HepG2 (cell line): ENCODE measurements around the gene ZDHHC16. TPM values are rescaled to one million over a fixed set of nuclear protein-coding genes. Genes with fewer than 3 reads are reported as not detected.

ENCODE experiments used
- ATF3 ChIP-seq: sonication (generic); formaldehyde crosslinking; IDR thresholded peaks from 2 replicates; pipeline ENCODE4 v1.4.0; 2020; ENCODE audit warnings: missing genetic modification reagents
- CSRNP2 ChIP-seq: sonication (generic); formaldehyde crosslinking; conservative IDR thresholded peaks from 2 replicates; pipeline ENCODE4 v1.8.0; 2022; ENCODE audit warnings: low read depth, missing genetic modification reagents
- GATAD2A ChIP-seq: IDR thresholded peaks from 2 replicates; pipeline ENCODE4 v1.6.1; 2016
- HNRNPLL ChIP-seq: fragments of 200-400 bp; formaldehyde crosslinking; IDR thresholded peaks from 2 replicates; pipeline ENCODE4 v1.6.1; 2017; ENCODE audit warnings: mild to moderate bottlenecking, low read depth, low read length; ENCODE audit not compliant: poor library complexity, severe bottlenecking
- LCORL ChIP-seq, 2 experiments: fragments of 450-650 bp in 1 of 2; sonication (generic) in 1 of 2; formaldehyde crosslinking in 1 of 2; IDR thresholded peaks; 2 replicates each; pipeline versions ENCODE4 v1.5.0 to v1.6.1; 2017 to 2020; ENCODE audit warnings: antibody characterized with exemption in 1 of 2, missing genetic modification reagents in 1 of 2
- MYC ChIP-seq: sonication (generic); formaldehyde crosslinking; IDR thresholded peaks from 2 replicates; pipeline ENCODE4 v1.9.0; 2021; ENCODE audit warnings: missing genetic modification reagents, borderline replicate concordance
- NR2C2 ChIP-seq: sonication (generic); formaldehyde crosslinking; IDR thresholded peaks from 2 replicates; pipeline ENCODE4 v1.4.0; 2020; ENCODE audit warnings: missing genetic modification reagents, mild to moderate bottlenecking, moderate library complexity, borderline replicate concordance
- NR2F6 ChIP-seq, 2 experiments: IDR thresholded peaks; 2 replicates each; pipeline ENCODE4 v1.6.1; 2016; ENCODE audit warnings: antibody characterized with exemption in 1 of 2, mild to moderate bottlenecking in 1 of 2
- PPARG ChIP-seq: conservative IDR thresholded peaks from 2 replicates; pipeline ENCODE4 v1.6.1; 2016; ENCODE audit warnings: missing biosample characterization, missing genetic modification reagents
- SMC3 ChIP-seq: IDR thresholded peaks from 2 replicates; pipeline ENCODE4 v1.6.1; 2011; ENCODE audit warnings: low read length, improper control_type of control experiment
- ZBTB7B ChIP-seq: sonication (generic); formaldehyde crosslinking; IDR thresholded peaks from 2 replicates; pipeline ENCODE4 v1.4.0; 2020; ENCODE audit warnings: missing genetic modification reagents
- ZKSCAN8 ChIP-seq: IDR thresholded peaks from 2 replicates; pipeline ENCODE4 v1.6.1; 2016; ENCODE audit warnings: borderline replicate concordance, missing genetic modification reagents, missing compliant biosample characterization
- ZNF263 ChIP-seq: sonication (generic); formaldehyde crosslinking; IDR thresholded peaks from 2 replicates; pipeline ENCODE4 v1.4.0; 2020; ENCODE audit warnings: missing genetic modification reagents
- ZNF275 ChIP-seq: sonication (generic); formaldehyde crosslinking; IDR thresholded peaks from 2 replicates; pipeline ENCODE4 v1.8.0; 2022; ENCODE audit warnings: missing genetic modification reagents, mild to moderate bottlenecking, inconsistent platforms, borderline replicate concordance
- ZSCAN9 ChIP-seq: IDR thresholded peaks from 2 replicates; pipeline ENCODE4 v1.6.1; 2016; ENCODE audit warnings: borderline replicate concordance
- ZZZ3 ChIP-seq: sonication (generic); formaldehyde crosslinking; IDR thresholded peaks from 2 replicates; pipeline ENCODE4 v1.4.0; 2020; ENCODE audit warnings: missing genetic modification reagents, mild to moderate bottlenecking, borderline replicate concordance
- polyA plus RNA-seq, 8 experiments: library from polyadenylated mRNA; depleted of rRNA in 3 of 8; stranded (reverse) in 7 of 8; unstranded in 1 of 8; fragments of >200 nt; fragmentation: Illumina TruSeq in 4 of 8; extraction: Trizol in 4 of 8; gene quantifications; 2 replicates each; pipeline versions ENCODE4 v1.2.1 to v1.2.3, GENCODE V29; 2011 to 2016; ENCODE audit warnings: low read depth in 4 of 8, missing spikeins in 1 of 8, mixed read lengths in 1 of 8; ENCODE audit not compliant: insufficient read depth in 1 of 8
- total RNA-seq, 5 experiments: library from RNA; depleted of rRNA; stranded (reverse); fragments of >200 nt; fragmentation: Illumina TruSeq; extraction: Trizol; gene quantifications; 2 replicates each; pipeline ENCODE4 v1.2.3, GENCODE V29; 2016; ENCODE audit warnings: low read depth in 1 of 5
- TF ChIP-seq, protein P1 (sequence below): sonication (generic); IDR thresholded peaks from 2 replicates; pipeline ENCODE4 v1.6.1; 2016; ENCODE audit warnings: low read depth, borderline replicate concordance
- TF ChIP-seq, protein P2 (sequence below): sonication (generic); formaldehyde crosslinking; IDR thresholded peaks from 2 replicates; pipeline ENCODE4 v1.5.0; 2020; ENCODE audit warnings: missing genetic modification reagents
- TF ChIP-seq, protein P3 (sequence below): sonication (generic); formaldehyde crosslinking; IDR thresholded peaks from 2 replicates; pipeline ENCODE4 v1.4.0; 2020; ENCODE audit warnings: low read depth, missing genetic modification reagents

Gene ZDHHC16
- total and polyA plus RNA-seq, 2 of the 13 experiments (the other 11 are each of a cell fraction or from before 2014, with no cell fraction given): 40.8 to 41.8 TPM

DNA sequence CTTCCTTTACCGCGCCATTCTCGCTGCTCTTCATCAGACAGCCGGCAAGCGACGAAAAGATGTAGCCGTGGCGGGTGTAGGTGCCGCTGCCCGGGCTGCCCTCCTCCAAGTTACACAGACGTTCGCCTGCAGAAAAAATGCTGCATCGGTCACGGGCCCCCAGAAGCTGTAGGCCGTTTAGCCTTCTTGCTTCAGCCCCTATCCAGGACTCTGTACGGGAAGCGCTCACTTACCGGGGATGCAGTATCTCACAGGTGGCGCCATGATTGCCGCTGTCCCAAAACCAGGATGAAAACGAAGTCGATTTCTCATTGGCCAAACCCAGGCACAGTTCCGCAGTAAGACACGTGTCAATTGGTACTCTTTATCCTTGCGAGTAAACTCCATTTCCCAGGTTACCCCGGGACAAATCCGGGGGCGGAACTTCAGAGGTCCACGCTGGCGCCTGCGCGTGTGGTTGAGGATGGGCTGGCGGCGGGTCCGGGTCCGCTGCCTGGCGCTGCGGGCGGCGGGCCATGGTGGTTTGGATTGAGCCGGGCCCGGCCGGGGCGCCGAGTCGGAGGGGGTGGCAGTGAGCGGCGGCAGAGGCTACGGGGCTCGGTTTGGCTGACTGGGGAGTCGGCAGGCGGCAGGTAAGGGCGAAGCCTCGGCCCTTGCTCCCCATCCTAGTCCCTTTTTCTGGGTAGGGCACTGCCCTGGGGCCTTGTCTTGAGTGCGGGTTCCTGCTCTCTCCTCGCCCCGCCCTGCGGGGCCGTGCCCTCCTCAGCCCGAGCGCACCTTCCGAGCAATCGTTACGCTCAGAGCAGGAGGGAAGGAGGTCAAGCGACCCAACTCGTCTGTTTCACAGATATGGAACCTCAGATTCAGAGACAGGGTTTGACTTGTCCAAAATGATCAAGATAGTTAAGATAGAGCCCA lies at the start of gene ZDHHC16, which contains the start of gene EXOSC1 (continued):
- TF ChIP-seq, protein P1, sequence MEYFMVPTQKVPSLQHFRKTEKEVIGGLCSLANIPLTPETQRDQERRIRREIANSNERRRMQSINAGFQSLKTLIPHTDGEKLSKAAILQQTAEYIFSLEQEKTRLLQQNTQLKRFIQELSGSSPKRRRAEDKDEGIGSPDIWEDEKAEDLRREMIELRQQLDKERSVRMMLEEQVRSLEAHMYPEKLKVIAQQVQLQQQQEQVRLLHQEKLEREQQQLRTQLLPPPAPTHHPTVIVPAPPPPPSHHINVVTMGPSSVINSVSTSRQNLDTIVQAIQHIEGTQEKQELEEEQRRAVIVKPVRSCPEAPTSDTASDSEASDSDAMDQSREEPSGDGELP: peak; percentile 45; the same call in 1 of the 2 replicates
- TF ChIP-seq NR2F6 (IDR thresholded peaks at IDR 0.05): no peak
- TF ChIP-seq NR2F6 (CRISPR knock-in tag; IDR thresholded peaks at IDR 0.05): no peak
- TF ChIP-seq NR2C2 (CRISPR knock-in tag): peak; percentile 79
- no peak for TF ChIP-seq SMC3
- no peak for TF ChIP-seq ZZZ3 (CRISPR knock-in tag)
- TF ChIP-seq ZSCAN9 (CRISPR knock-in tag): 0 out of 2 replicates have a peak, but pooled peaks have one; percentile 12
- 0 out of 2 replicates have a peak, but pooled peaks have one; percentile 32 for TF ChIP-seq ZBTB7B
- TF ChIP-seq ZNF275 (CRISPR knock-in tag): 0 out of 2 replicates have a peak, but pooled peaks have one; percentile 47
- no peak for TF ChIP-seq CSRNP2
- TF ChIP-seq GATAD2A (CRISPR knock-in tag): peak; percentile 17; the same call in 1 of the 2 replicates
- TF ChIP-seq PPARG (CRISPR knock-in tag): 0 out of 2 replicates have a peak, but pooled peaks have one; percentile 35
- peak; percentile 46; the same call in 1 of the 2 replicates for TF ChIP-seq ZNF263 (CRISPR knock-in tag)
- TF ChIP-seq, protein P2, sequence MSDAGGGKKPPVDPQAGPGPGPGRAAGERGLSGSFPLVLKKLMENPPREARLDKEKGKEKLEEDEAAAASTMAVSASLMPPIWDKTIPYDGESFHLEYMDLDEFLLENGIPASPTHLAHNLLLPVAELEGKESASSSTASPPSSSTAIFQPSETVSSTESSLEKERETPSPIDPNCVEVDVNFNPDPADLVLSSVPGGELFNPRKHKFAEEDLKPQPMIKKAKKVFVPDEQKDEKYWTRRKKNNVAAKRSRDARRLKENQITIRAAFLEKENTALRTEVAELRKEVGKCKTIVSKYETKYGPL (CRISPR knock-in tag): no peak
- TF ChIP-seq HNRNPLL: peak; percentile 38
- peak; percentile 82 for TF ChIP-seq MYC
- TF ChIP-seq, protein P3, sequence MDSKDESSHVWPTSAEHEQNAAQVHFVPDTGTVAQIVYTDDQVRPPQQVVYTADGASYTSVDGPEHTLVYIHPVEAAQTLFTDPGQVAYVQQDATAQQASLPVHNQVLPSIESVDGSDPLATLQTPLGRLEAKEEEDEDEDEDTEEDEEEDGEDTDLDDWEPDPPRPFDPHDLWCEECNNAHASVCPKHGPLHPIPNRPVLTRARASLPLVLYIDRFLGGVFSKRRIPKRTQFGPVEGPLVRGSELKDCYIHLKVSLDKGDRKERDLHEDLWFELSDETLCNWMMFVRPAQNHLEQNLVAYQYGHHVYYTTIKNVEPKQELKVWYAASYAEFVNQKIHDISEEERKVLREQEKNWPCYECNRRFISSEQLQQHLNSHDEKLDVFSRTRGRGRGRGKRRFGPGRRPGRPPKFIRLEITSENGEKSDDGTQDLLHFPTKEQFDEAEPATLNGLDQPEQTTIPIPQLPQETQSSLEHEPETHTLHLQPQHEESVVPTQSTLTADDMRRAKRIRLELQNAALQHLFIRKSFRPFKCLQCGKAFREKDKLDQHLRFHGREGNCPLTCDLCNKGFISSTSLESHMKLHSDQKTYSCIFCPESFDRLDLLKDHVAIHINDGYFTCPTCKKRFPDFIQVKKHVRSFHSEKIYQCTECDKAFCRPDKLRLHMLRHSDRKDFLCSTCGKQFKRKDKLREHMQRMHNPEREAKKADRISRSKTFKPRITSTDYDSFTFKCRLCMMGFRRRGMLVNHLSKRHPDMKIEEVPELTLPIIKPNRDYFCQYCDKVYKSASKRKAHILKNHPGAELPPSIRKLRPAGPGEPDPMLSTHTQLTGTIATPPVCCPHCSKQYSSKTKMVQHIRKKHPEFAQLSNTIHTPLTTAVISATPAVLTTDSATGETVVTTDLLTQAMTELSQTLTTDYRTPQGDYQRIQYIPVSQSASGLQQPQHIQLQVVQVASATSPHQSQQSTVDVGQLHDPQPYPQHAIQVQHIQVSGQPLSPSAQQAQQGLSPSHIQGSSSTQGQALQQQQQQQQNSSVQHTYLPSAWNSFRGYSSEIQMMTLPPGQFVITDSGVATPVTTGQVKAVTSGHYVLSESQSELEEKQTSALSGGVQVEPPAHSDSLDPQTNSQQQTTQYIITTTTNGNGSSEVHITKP (CRISPR knock-in tag): peak; percentile 28; the same call in 1 of the 2 replicates
- peak; percentile 82 for TF ChIP-seq LCORL (IDR thresholded peaks at IDR 0.05)
- TF ChIP-seq LCORL (CRISPR knock-in tag; IDR thresholded peaks at IDR 0.05): peak; percentile 32; the same call in 1 of the 2 replicates
- no peak for TF ChIP-seq ATF3 (CRISPR knock-in tag)
- TF ChIP-seq ZKSCAN8 (CRISPR knock-in tag): no peak; the same call in 1 of the 2 replicates
